ENCODE results near the gene FBXL17.

FBXL17 gene

GRCh38 chr5:108381350-108381953, 446 bp downstream of the FBXL17 start (continued):
- TF ChIP-seq ZNF449 (tag by site-specific recombination; IDR thresholded peaks at IDR 0.05): no peak
- TF ChIP-seq ZNF146 (tag by site-specific recombination; IDR thresholded peaks at IDR 0.05): no peak; the same call in 1 of the 2 replicates
- TF ChIP-seq AEBP2 (tag by site-specific recombination; IDR thresholded peaks at IDR 0.05; ENCODE audit: borderline replicate concordance): no peak
- peak; percentile 92 for TF ChIP-seq ZBTB11 (tag by site-specific recombination; conservative IDR thresholded peaks at IDR 0.05; ENCODE audit: low read depth)
- no peak for TF ChIP-seq ZNF600 (tag by site-specific recombination; IDR thresholded peaks at IDR 0.05)
- TF ChIP-seq ZSCAN30 (tag by site-specific recombination; IDR thresholded peaks at IDR 0.05): no peak
- TF ChIP-seq KLF9 (tag by site-specific recombination; IDR thresholded peaks at IDR 0.05; ENCODE audit: low read depth): 0 out of 2 replicates have a peak, but pooled peaks have one; percentile 33
- TF ChIP-seq ZSCAN4 (tag by site-specific recombination; IDR thresholded peaks at IDR 0.05): peak; percentile 97
- TF ChIP-seq ZNF311 (tag by site-specific recombination; IDR thresholded peaks at IDR 0.05; ENCODE audit: borderline replicate concordance): no peak
- no peak for TF ChIP-seq ZNF785 (tag by site-specific recombination; IDR thresholded peaks at IDR 0.05)
- TF ChIP-seq ZBTB7A (tag by site-specific recombination; IDR thresholded peaks at IDR 0.05; ENCODE audit: low read depth): peak; percentile 61; the same call in 1 of the 2 replicates
- TF ChIP-seq ZEB2 (tag by site-specific recombination; IDR thresholded peaks at IDR 0.05): no peak
- TF ChIP-seq ZNF114 (tag by site-specific recombination; IDR thresholded peaks at IDR 0.05): no peak
- no peak for TF ChIP-seq ZSCAN18 (tag by site-specific recombination; IDR thresholded peaks at IDR 0.05)
- TF ChIP-seq ZNF777 (tag by site-specific recombination; IDR thresholded peaks at IDR 0.05; ENCODE audit: borderline replicate concordance): peak; percentile 81; the same call in 1 of the 2 replicates
- TF ChIP-seq ZNF302 (tag by site-specific recombination; IDR thresholded peaks at IDR 0.05; ENCODE audit: low read depth): no peak
- TF ChIP-seq ZNF707 (tag by site-specific recombination; IDR thresholded peaks at IDR 0.05): no peak
- TF ChIP-seq ZNF18 (tag by site-specific recombination; IDR thresholded peaks at IDR 0.05): no peak
- no peak for TF ChIP-seq ZBTB21 (tag by site-specific recombination; IDR thresholded peaks at IDR 0.05)
- no peak for TF ChIP-seq TRIM28 (IDR thresholded peaks at IDR 0.05; ENCODE audit: borderline replicate concordance, low read length)
- TF ChIP-seq GFI1B (tag by site-specific recombination; IDR thresholded peaks at IDR 0.05): no peak
- TF ChIP-seq ZNF488 (tag by site-specific recombination; IDR thresholded peaks at IDR 0.05): no peak
- TF ChIP-seq REST (tag by site-specific recombination; IDR thresholded peaks at IDR 0.05): no peak; the same call in 1 of the 2 replicates
- peak; percentile 79 for TF ChIP-seq SP3 (tag by site-specific recombination; IDR thresholded peaks at IDR 0.05)
